ENCODE data around the gene LRRC55. TPM values are rescaled to one million over a fixed set of nuclear protein-coding genes. Genes with fewer than 3 reads are reported as not detected.

LRRC55 gene
- total RNA-seq, 1 donor = under 0.01 TPM

GRCh38 chr11:57199330-57199729 is 17.6 kb downstream of the LRRC55 start:
- DNase-seq (ENCODE audit: low read depth in 2 of 3, low spot score in 2 of 3) = no peak

GRCh38 chr11:57200917-57201316 is 19.2 kb downstream of the LRRC55 start:
- DNase-seq (ENCODE audit: low read depth in 2 of 3, low spot score in 2 of 3) = no peak

GRCh38 chr11:57202281-57202680 is 20.5 kb downstream of the LRRC55 start:
- no peak for DNase-seq (ENCODE audit: low read depth in 2 of 3, low spot score in 2 of 3)

GRCh38 chr11:57203359-57203758 is 21.6 kb downstream of the LRRC55 start:
- DNase-seq (ENCODE audit: low read depth in 2 of 3, low spot score in 2 of 3) = no peak

GRCh38 chr11:57203882-57204480 is 22.2 kb downstream of the LRRC55 start:
- no peak for DNase-seq (ENCODE audit: low read depth in 2 of 3, low spot score in 2 of 3)

- no peak for DNase-seq (ENCODE audit: low read depth in 2 of 3, low spot score in 2 of 3)
Measured at GRCh38 chr11:57205041-57205641, 23.4 kb downstream of the LRRC55 start.

GRCh38 chr11:57207168-57207567 is 25.4 kb downstream of the LRRC55 start:
- DNase-seq (ENCODE audit: low read depth in 2 of 3, low spot score in 2 of 3) = no peak

GRCh38 chr11:57210781-57211180 is 29.0 kb downstream of the LRRC55 start:
- DNase-seq (ENCODE audit: low read depth in 2 of 3, low spot score in 2 of 3) = no peak

- DNase-seq (ENCODE audit: low read depth in 2 of 3, low spot score in 2 of 3) = peak in 2 of 3 donors; percentile 57 to 90
Measured at GRCh38 chr11:57213342-57214097, 31.8 kb downstream of the LRRC55 start.

- no peak for DNase-seq (ENCODE audit: low read depth in 2 of 3, low spot score in 2 of 3)
Measured at GRCh38 chr11:57214098-57214417, 32.3 kb downstream of the LRRC55 start.

GRCh38 chr11:57214494-57214893 is 32.7 kb downstream of the LRRC55 start:
- DNase-seq (ENCODE audit: low read depth in 2 of 3, low spot score in 2 of 3) = no peak

GRCh38 chr11:57216463-57216862 is 34.7 kb downstream of the LRRC55 start:
- DNase-seq (ENCODE audit: low read depth in 2 of 3, low spot score in 2 of 3) = no peak

- DNase-seq (ENCODE audit: low read depth in 2 of 3, low spot score in 2 of 3) = no peak
Measured at GRCh38 chr11:57217053-57217452, 35.3 kb downstream of the LRRC55 start.

- DNase-seq (ENCODE audit: low read depth in 2 of 3, low spot score in 2 of 3) = peak in 1 of 3 donors; percentile 28
Measured at GRCh38 chr11:57219021-57219627, 37.4 kb downstream of the LRRC55 start.

- no peak for DNase-seq (ENCODE audit: low read depth in 2 of 3, low spot score in 2 of 3)
Measured at GRCh38 chr11:57222239-57222638, 40.5 kb downstream of the LRRC55 start.

- no peak for DNase-seq (ENCODE audit: low read depth in 2 of 3, low spot score in 2 of 3)
Measured at GRCh38 chr11:57223601-57224000, 41.8 kb downstream of the LRRC55 start.

- no peak for DNase-seq (ENCODE audit: low read depth in 2 of 3, low spot score in 2 of 3)
Measured at GRCh38 chr11:57224128-57224527, 42.4 kb downstream of the LRRC55 start.

- no peak for DNase-seq (ENCODE audit: low read depth in 2 of 3, low spot score in 2 of 3)
Measured at GRCh38 chr11:57224537-57224936, 42.8 kb downstream of the LRRC55 start.

GRCh38 chr11:57228600-57228999 is 46.8 kb downstream of the LRRC55 start:
- no peak for DNase-seq (ENCODE audit: low read depth in 2 of 3, low spot score in 2 of 3)

- no peak for DNase-seq (ENCODE audit: low read depth in 2 of 3, low spot score in 2 of 3)
Measured at GRCh38 chr11:57230316-57230715, 48.6 kb downstream of the LRRC55 start.

- DNase-seq (ENCODE audit: low read depth in 2 of 3, low spot score in 2 of 3) = no peak
Measured at GRCh38 chr11:57230791-57231538, 49.2 kb downstream of the LRRC55 start.

All from hematopoietic multipotent progenitor cell (in vitro differentiated cells).